HepG2 (cell line): ENCODE measurements around the gene MTMR3. TPM values are rescaled to one million over a fixed set of nuclear protein-coding genes. Genes with fewer than 3 reads are reported as not detected.

Experiments used
- CCDC6 ChIP-seq: sonication (generic); formaldehyde crosslinking; IDR thresholded peaks from 2 replicates; pipeline ENCODE4 v1.8.1; 2022; ENCODE audit warnings: mild to moderate bottlenecking, missing genetic modification reagents, moderate library complexity
- CEBPG ChIP-seq: IDR thresholded peaks from 2 replicates; pipeline ENCODE4 v1.6.1; 2016
- MIER3 ChIP-seq: IDR thresholded peaks from 2 replicates; pipeline ENCODE4 v1.6.1; 2016; ENCODE audit warnings: missing compliant biosample characterization, borderline replicate concordance
- MYC ChIP-seq: sonication (generic); formaldehyde crosslinking; IDR thresholded peaks from 2 replicates; pipeline ENCODE4 v1.9.0; 2021; ENCODE audit warnings: missing genetic modification reagents, borderline replicate concordance
- SALL2 ChIP-seq: sonication (generic); formaldehyde crosslinking; IDR thresholded peaks from 2 replicates; pipeline ENCODE4 v1.8.1; 2023; ENCODE audit warnings: mild to moderate bottlenecking, missing genetic modification reagents, inconsistent platforms
- SAP130 ChIP-seq: IDR thresholded peaks from 2 replicates; pipeline ENCODE4 v1.6.1; 2016; ENCODE audit warnings: low read depth
- SETDB1 ChIP-seq: sonication (generic); formaldehyde crosslinking; IDR thresholded peaks from 2 replicates; pipeline ENCODE4 v1.5.1; 2020; ENCODE audit warnings: missing genetic modification reagents, mild to moderate bottlenecking, borderline replicate concordance
- THYN1 ChIP-seq: sonication (generic); formaldehyde crosslinking; IDR thresholded peaks from 2 replicates; pipeline ENCODE4 v1.8.1; 2023; ENCODE audit warnings: low read depth, mild to moderate bottlenecking, moderate library complexity, missing genetic modification reagents, borderline replicate concordance
- ZFP36L1 ChIP-seq: sonication (generic); formaldehyde crosslinking; IDR thresholded peaks from 2 replicates; pipeline ENCODE4 v1.8.0; 2022; ENCODE audit warnings: mild to moderate bottlenecking, missing genetic modification reagents, moderate library complexity
- ZGPAT ChIP-seq: IDR thresholded peaks from 2 replicates; pipeline ENCODE4 v1.6.1; 2016; ENCODE audit warnings: mild to moderate bottlenecking
- ZNF296 ChIP-seq: sonication (generic); formaldehyde crosslinking; conservative IDR thresholded peaks from 2 replicates; pipeline ENCODE4 v1.5.0; 2020; ENCODE audit warnings: mild to moderate bottlenecking, missing genetic modification reagents
- ZNF337 ChIP-seq: sonication (generic); formaldehyde crosslinking; IDR thresholded peaks from 2 replicates; pipeline ENCODE4 v1.5.1; 2020; ENCODE audit warnings: missing genetic modification reagents, low read depth, mild to moderate bottlenecking, borderline replicate concordance
- ZNF552 ChIP-seq: sonication (generic); formaldehyde crosslinking; IDR thresholded peaks from 2 replicates; pipeline ENCODE4 v1.9.0; 2022; ENCODE audit warnings: missing genetic modification reagents, mild to moderate bottlenecking, borderline replicate concordance
- ZNF709 ChIP-seq: sonication (generic); formaldehyde crosslinking; IDR thresholded peaks from 2 replicates; pipeline ENCODE4 v1.5.0; 2020; ENCODE audit warnings: mild to moderate bottlenecking, missing genetic modification reagents
- ZNF790 ChIP-seq: sonication (generic); formaldehyde crosslinking; IDR thresholded peaks from 2 replicates; pipeline ENCODE4 v1.8.0; 2022; ENCODE audit warnings: missing genetic modification reagents, mild to moderate bottlenecking, borderline replicate concordance
- polyA plus RNA-seq, 8 experiments: library from polyadenylated mRNA; depleted of rRNA in 3 of 8; stranded (reverse) in 7 of 8; unstranded in 1 of 8; fragments of >200 nt; fragmentation: Illumina TruSeq in 4 of 8; extraction: Trizol in 4 of 8; gene quantifications; 2 replicates each; pipeline versions ENCODE4 v1.2.1 to v1.2.3, GENCODE V29; 2011 to 2016; ENCODE audit warnings: low read depth in 4 of 8, missing spikeins in 1 of 8, mixed read lengths in 1 of 8; ENCODE audit not compliant: insufficient read depth in 1 of 8
- total RNA-seq, 5 experiments: library from RNA; depleted of rRNA; stranded (reverse); fragments of >200 nt; fragmentation: Illumina TruSeq; extraction: Trizol; gene quantifications; 2 replicates each; pipeline ENCODE4 v1.2.3, GENCODE V29; 2016; ENCODE audit warnings: low read depth in 1 of 5
- TF ChIP-seq, protein P1 (sequence below): sonication (generic); formaldehyde crosslinking; IDR thresholded peaks from 2 replicates; pipeline ENCODE4 v1.5.1; 2020; ENCODE audit warnings: mild to moderate bottlenecking, moderate library complexity, missing genetic modification reagents
- TF ChIP-seq, protein P2 (sequence below): sonication (generic); formaldehyde crosslinking; IDR thresholded peaks from 2 replicates; pipeline ENCODE4 v1.4.0; 2020; ENCODE audit warnings: missing genetic modification reagents, borderline replicate concordance
- TF ChIP-seq, protein P3 (sequence below): sonication (generic); formaldehyde crosslinking; IDR thresholded peaks from 2 replicates; pipeline ENCODE4 v1.9.0; 2021; ENCODE audit warnings: missing genetic modification reagents, borderline replicate concordance

Gene MTMR3
- total and polyA plus RNA-seq, 2 of the 13 experiments (the other 11 are each of a cell fraction or from before 2014, with no cell fraction given), result 12.6 to 24.8 TPM

- TF ChIP-seq ZFP36L1 (CRISPR knock-in tag), result 0 out of 2 replicates have a peak, but pooled peaks have one; percentile 24
- peak; percentile 77; the same call in 1 of the 2 replicates for TF ChIP-seq MYC
- 0 out of 2 replicates have a peak, but pooled peaks have one; percentile 27 for TF ChIP-seq ZNF790 (CRISPR knock-in tag)
- TF ChIP-seq SETDB1 (CRISPR knock-in tag), result no peak
- no peak for TF ChIP-seq ZNF296 (CRISPR knock-in tag)
- peak; percentile 49; the same call in 1 of the 2 replicates for TF ChIP-seq ZNF709 (CRISPR knock-in tag)
- TF ChIP-seq CCDC6, result no peak
- 0 out of 2 replicates have a peak, but pooled peaks have one; percentile 43 for TF ChIP-seq SALL2 (CRISPR knock-in tag)
- TF ChIP-seq, protein P1, sequence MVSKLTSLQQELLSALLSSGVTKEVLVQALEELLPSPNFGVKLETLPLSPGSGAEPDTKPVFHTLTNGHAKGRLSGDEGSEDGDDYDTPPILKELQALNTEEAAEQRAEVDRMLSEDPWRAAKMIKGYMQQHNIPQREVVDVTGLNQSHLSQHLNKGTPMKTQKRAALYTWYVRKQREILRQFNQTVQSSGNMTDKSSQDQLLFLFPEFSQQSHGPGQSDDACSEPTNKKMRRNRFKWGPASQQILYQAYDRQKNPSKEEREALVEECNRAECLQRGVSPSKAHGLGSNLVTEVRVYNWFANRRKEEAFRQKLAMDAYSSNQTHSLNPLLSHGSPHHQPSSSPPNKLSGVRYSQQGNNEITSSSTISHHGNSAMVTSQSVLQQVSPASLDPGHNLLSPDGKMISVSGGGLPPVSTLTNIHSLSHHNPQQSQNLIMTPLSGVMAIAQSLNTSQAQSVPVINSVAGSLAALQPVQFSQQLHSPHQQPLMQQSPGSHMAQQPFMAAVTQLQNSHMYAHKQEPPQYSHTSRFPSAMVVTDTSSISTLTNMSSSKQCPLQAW (CRISPR knock-in tag), result peak; percentile 36; the same call in 1 of the 2 replicates
- TF ChIP-seq, protein P2, sequence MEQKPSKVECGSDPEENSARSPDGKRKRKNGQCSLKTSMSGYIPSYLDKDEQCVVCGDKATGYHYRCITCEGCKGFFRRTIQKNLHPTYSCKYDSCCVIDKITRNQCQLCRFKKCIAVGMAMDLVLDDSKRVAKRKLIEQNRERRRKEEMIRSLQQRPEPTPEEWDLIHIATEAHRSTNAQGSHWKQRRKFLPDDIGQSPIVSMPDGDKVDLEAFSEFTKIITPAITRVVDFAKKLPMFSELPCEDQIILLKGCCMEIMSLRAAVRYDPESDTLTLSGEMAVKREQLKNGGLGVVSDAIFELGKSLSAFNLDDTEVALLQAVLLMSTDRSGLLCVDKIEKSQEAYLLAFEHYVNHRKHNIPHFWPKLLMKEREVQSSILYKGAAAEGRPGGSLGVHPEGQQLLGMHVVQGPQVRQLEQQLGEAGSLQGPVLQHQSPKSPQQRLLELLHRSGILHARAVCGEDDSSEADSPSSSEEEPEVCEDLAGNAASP, result peak; percentile 89; the same call in 1 of the 2 replicates
- no peak for TF ChIP-seq ZNF337
- peak; percentile 36; the same call in 1 of the 2 replicates for TF ChIP-seq MIER3 (CRISPR knock-in tag)
- TF ChIP-seq CEBPG (CRISPR knock-in tag), result 0 out of 2 replicates have a peak, but pooled peaks have one; percentile 11
- TF ChIP-seq ZGPAT (CRISPR knock-in tag), result peak; percentile 68; the same call in 1 of the 2 replicates
- TF ChIP-seq, protein P3, sequence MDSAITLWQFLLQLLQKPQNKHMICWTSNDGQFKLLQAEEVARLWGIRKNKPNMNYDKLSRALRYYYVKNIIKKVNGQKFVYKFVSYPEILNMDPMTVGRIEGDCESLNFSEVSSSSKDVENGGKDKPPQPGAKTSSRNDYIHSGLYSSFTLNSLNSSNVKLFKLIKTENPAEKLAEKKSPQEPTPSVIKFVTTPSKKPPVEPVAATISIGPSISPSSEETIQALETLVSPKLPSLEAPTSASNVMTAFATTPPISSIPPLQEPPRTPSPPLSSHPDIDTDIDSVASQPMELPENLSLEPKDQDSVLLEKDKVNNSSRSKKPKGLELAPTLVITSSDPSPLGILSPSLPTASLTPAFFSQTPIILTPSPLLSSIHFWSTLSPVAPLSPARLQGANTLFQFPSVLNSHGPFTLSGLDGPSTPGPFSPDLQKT (CRISPR knock-in tag), result no peak
- peak; percentile 96 for TF ChIP-seq SAP130 (CRISPR knock-in tag)
- TF ChIP-seq ZNF552 (CRISPR knock-in tag), result 0 out of 2 replicates have a peak, but pooled peaks have one; percentile 44
- TF ChIP-seq THYN1 (CRISPR knock-in tag), result no peak
These were observed 45.0 kb upstream of the MTMR3 start, which contains the start of gene ASCC2 (continued) for GRCh38 chr22:29837741-29838598.
